ENCODE measurements around the gene SCD5.
"Not testable (repeated sequence)": the region's sequence is repeated elsewhere in the genome, so short reads cannot be mapped to it uniquely, and the experiment has no call there.

The SCD5 gene

GRCh38 chr4:82798168-82799005, at the start of gene SCD5:
Gene SCD5, minus strand, starts transcription at chr4:82798796. Its CDS starts 259 bp downstream, at chr4:82798537.
- peak in 1 of 3 experiments; percentile 20 for DNase-seq (ENCODE audit: low read depth in 3 of 3)

GRCh38 chr4:82842593-82842992, 44.0 kb upstream of the SCD5 start:
- no peak for DNase-seq (ENCODE audit: low read depth in 3 of 3)

GRCh38 chr4:82839624-82840023, 41.0 kb upstream of the SCD5 start:
- no peak for DNase-seq (ENCODE audit: low read depth in 3 of 3)

GRCh38 chr4:82833696-82834313, 35.2 kb upstream of the SCD5 start:
- DNase-seq (ENCODE audit: low read depth in 3 of 3): no peak

GRCh38 chr4:82833060-82833459, 34.5 kb upstream of the SCD5 start:
- DNase-seq (ENCODE audit: low read depth in 3 of 3): not testable (repeated sequence)

GRCh38 chr4:82825425-82825824, 26.8 kb upstream of the SCD5 start:
- DNase-seq (ENCODE audit: low read depth in 3 of 3): no peak

- no peak for DNase-seq (ENCODE audit: low read depth in 3 of 3)
These were observed 24.5 kb upstream of the SCD5 start for GRCh38 chr4:82823062-82823461.

- no peak for DNase-seq (ENCODE audit: low read depth in 3 of 3)
These were observed 22.1 kb upstream of the SCD5 start for GRCh38 chr4:82820689-82821088.

GRCh38 chr4:82818664-82819662, 20.4 kb upstream of the SCD5 start:
- no peak for DNase-seq (ENCODE audit: low read depth in 3 of 3)

- not testable (repeated sequence) for DNase-seq (ENCODE audit: low read depth in 3 of 3)
These were observed 18.3 kb upstream of the SCD5 start for GRCh38 chr4:82816874-82817273.

- no peak for DNase-seq (ENCODE audit: low read depth in 3 of 3)
These were observed 15.4 kb upstream of the SCD5 start for GRCh38 chr4:82814034-82814433.

- no peak for DNase-seq (ENCODE audit: low read depth in 3 of 3)
These were observed 13.3 kb upstream of the SCD5 start for GRCh38 chr4:82811838-82812341.

GRCh38 chr4:82811392-82811791, 12.8 kb upstream of the SCD5 start:
- no peak for DNase-seq (ENCODE audit: low read depth in 3 of 3)

- no peak for DNase-seq (ENCODE audit: low read depth in 3 of 3)
These were observed 11.6 kb upstream of the SCD5 start for GRCh38 chr4:82810176-82810575.

- no peak for DNase-seq (ENCODE audit: low read depth in 3 of 3)
These were observed 11.0 kb upstream of the SCD5 start for GRCh38 chr4:82809619-82810018.

- DNase-seq (ENCODE audit: low read depth in 3 of 3): no peak
These were observed 5.2 kb upstream of the SCD5 start for GRCh38 chr4:82803746-82804145.

GRCh38 chr4:82802911-82803310, 4.3 kb upstream of the SCD5 start:
- no peak for DNase-seq (ENCODE audit: low read depth in 3 of 3)

GRCh38 chr4:82801910-82802521, 3.4 kb upstream of the SCD5 start:
- no peak for DNase-seq (ENCODE audit: low read depth in 3 of 3)

GRCh38 chr4:82799006-82799881, 648 bp upstream of the SCD5 start:
- no peak for DNase-seq (ENCODE audit: low read depth in 3 of 3)

- no peak for DNase-seq (ENCODE audit: low read depth in 3 of 3)
These were observed 1.0 kb downstream of the SCD5 start for GRCh38 chr4:82797405-82798111.
